ENCODE results near the gene SPATA2L.

- TF ChIP-seq CTCF (IDR thresholded peaks at IDR 0.05; ENCODE audit: insufficient read depth, low read length) = no peak
- peak; percentile 94 for TF ChIP-seq GABPA (IDR thresholded peaks at IDR 0.05; ENCODE audit: low read depth)
- TF ChIP-seq REST (IDR thresholded peaks at IDR 0.05; ENCODE audit: insufficient replicate concordance, low read depth) = peak; percentile 2
These were observed 19.5 kb upstream of the SPATA2L start, which contains the start of the genes VPS9D1 and ZNF276 for GRCh38 chr16:89720813-89721545.

Data from HL-60 (cell line).